K562 (cell line): ENCODE measurements around the gene FAAH. TPM values are rescaled to one million over a fixed set of nuclear protein-coding genes. Genes with fewer than 3 reads are reported as not detected.
A peak's percentile ranks its signal among the peaks of the same experiment; 100 is the strongest.

Experiments used
- BCOR ChIP-seq: fragments of 450-650 bp; IDR thresholded peaks from 2 replicates; pipeline ENCODE4 v1.6.1; 2016
- CTBP1 ChIP-seq: fragments of 450-650 bp; IDR thresholded peaks from 2 replicates; pipeline ENCODE4 v1.6.1; 2016; ENCODE audit warnings: borderline replicate concordance
- ESRRB ChIP-seq: fragments of 250-450 bp; sonication (Bioruptor Pico); IDR thresholded peaks from 2 replicates; pipeline ENCODE4 v1.5.0; 2020; ENCODE audit warnings: mild to moderate bottlenecking, moderate library complexity, borderline replicate concordance
- FOS ChIP-seq: IDR thresholded peaks from 3 replicates; pipeline ENCODE4 v1.6.1; 2011; ENCODE audit not compliant: insufficient read length; ENCODE audit errors: extremely low read depth
- HMG20A ChIP-seq: fragments of 450-650 bp; formaldehyde crosslinking; conservative IDR thresholded peaks from 2 replicates; pipeline ENCODE4 v1.4.0; 2020; ENCODE audit warnings: mild to moderate bottlenecking, mixed read lengths
- JUN ChIP-seq, 2 experiments: sonication (generic) in 1 of 2; formaldehyde crosslinking in 1 of 2; IDR thresholded peaks; 2 replicates each; pipeline versions ENCODE4 v1.6.1 to v1.8.0; 2012 to 2022; ENCODE audit warnings: borderline replicate concordance in 2 of 2, mild to moderate bottlenecking in 2 of 2, improper control_type of control experiment in 1 of 2, low read depth in 1 of 2, low read length in 1 of 2, missing genetic modification reagents in 1 of 2
- KLF10 ChIP-seq: fragments of 250-450 bp; sonication (Bioruptor Pico); IDR thresholded peaks from 2 replicates; pipeline ENCODE4 v1.6.1; 2021; ENCODE audit warnings: matching md5 sums
- LARP7 ChIP-seq: fragments of 450-650 bp; IDR thresholded peaks from 2 replicates; pipeline ENCODE4 v1.6.1; 2016
- SMAD4 ChIP-seq: fragments of 250-450 bp; sonication (Bioruptor Pico); conservative IDR thresholded peaks from 2 replicates; pipeline ENCODE4 v1.8.0; 2021; ENCODE audit warnings: inconsistent platforms, mild to moderate bottlenecking, moderate library complexity
- SMARCA5 ChIP-seq: fragments of 450-650 bp; IDR thresholded peaks from 2 replicates; pipeline ENCODE4 v1.6.1; 2016
- SRSF3 ChIP-seq: fragments of 200-400 bp; formaldehyde crosslinking; IDR thresholded peaks from 2 replicates; pipeline ENCODE4 v1.6.1; 2016; ENCODE audit warnings: mild to moderate bottlenecking, low read length, moderate library complexity; ENCODE audit not compliant: insufficient read depth
- TAL1 ChIP-seq: fragments of 450-650 bp; IDR thresholded peaks from 2 replicates; pipeline ENCODE4 v1.6.1; 2016; ENCODE audit warnings: mild to moderate bottlenecking
- TCF3 ChIP-seq: sonication (generic); formaldehyde crosslinking; IDR thresholded peaks from 2 replicates; pipeline ENCODE4 v1.4.0; 2020; ENCODE audit warnings: mild to moderate bottlenecking, missing genetic modification reagents
- TEAD4 ChIP-seq, 2 experiments: sonication (generic) in 1 of 2; formaldehyde crosslinking in 1 of 2; IDR thresholded peaks; 2 replicates each; pipeline versions ENCODE4 v1.6.1 to v1.8.0; 2012 to 2022; ENCODE audit warnings: borderline replicate concordance in 1 of 2, inconsistent platforms in 1 of 2, low read length in 1 of 2, mild to moderate bottlenecking in 1 of 2, missing genetic modification reagents in 1 of 2
- THRA ChIP-seq: fragments of 450-650 bp; IDR thresholded peaks from 2 replicates; pipeline ENCODE4 v1.6.1; 2017; ENCODE audit warnings: mild to moderate bottlenecking, moderate library complexity
- TRIM28 ChIP-seq: fragments of 450-650 bp; IDR thresholded peaks from 2 replicates; pipeline ENCODE4 v1.6.1; 2017
- ZNF384 ChIP-seq: IDR thresholded peaks from 2 replicates; pipeline ENCODE4 v1.6.1; 2012; ENCODE audit warnings: low read depth, low read length, improper control_type of control experiment
- ZNF398 ChIP-seq: fragments of 250-450 bp; sonication (Bioruptor Pico); IDR thresholded peaks from 2 replicates; pipeline ENCODE4 v1.8.0; 2021; ENCODE audit warnings: moderate library complexity, mild to moderate bottlenecking, inconsistent platforms
- ZNF511 ChIP-seq: sonication (generic); formaldehyde crosslinking; IDR thresholded peaks from 2 replicates; pipeline ENCODE4 v1.8.0; 2022; ENCODE audit warnings: mild to moderate bottlenecking, missing genetic modification reagents
- ZNF639 ChIP-seq, 2 experiments: fragments of 200-800 bp in 1 of 2; sonication (Bioruptor generic) in 1 of 2; sonication (generic) in 1 of 2; formaldehyde crosslinking in 1 of 2; IDR thresholded peaks in 1 of 2; conservative IDR thresholded peaks in 1 of 2; 2 replicates each; pipeline versions ENCODE4 v1.5.0 to v1.6.1; 2016 to 2020; ENCODE audit warnings: missing compliant biosample characterization in 1 of 2, missing genetic modification characterization in 1 of 2, missing genetic modification reagents in 1 of 2
- polyA plus RNA-seq, 8 experiments: library from polyadenylated mRNA; depleted of rRNA in 4 of 8; stranded (reverse) in 5 of 8; unstranded in 3 of 8; fragments of >200 nt; fragmentation: Nextera tagmentation in 2 of 8; fragmentation: Illumina TruSeq in 1 of 8; extraction: Ambion mirVana in 2 of 8; extraction: Trizol in 1 of 8; gene quantifications; 2 replicates each; pipeline versions ENCODE4 v1.2.1 to v1.2.3, GENCODE V29; 2011 to 2014; ENCODE audit warnings: inconsistent platforms in 1 of 8, missing spikeins in 1 of 8
- total RNA-seq, 7 experiments: library from RNA; depleted of rRNA in 6 of 7; stranded (reverse); fragments of >200 nt in 6 of 7; fragmentation: Illumina TruSeq in 2 of 7; extraction: Trizol in 2 of 7; gene quantifications; 2 replicates each; pipeline versions ENCODE4 v1.2.1 to v1.2.3, GENCODE V29; 2011 to 2021; ENCODE audit warnings: low replicate concordance in 1 of 7

FAAH gene
- total and polyA plus RNA-seq, 9 of the 15 experiments (the other 6 are each of a cell fraction or from before 2014, with no cell fraction given): 0.06 to 1.1 (median 0.32) TPM

- TF ChIP-seq ZNF398 (CRISPR knock-in tag) (no peak), THRA (no peak), JUN (IDR thresholded peaks at IDR 0.05; ENCODE audit: borderline replicate concordance, low read depth, low read length) (peak; percentile 42; the same call in 1 of the 2 replicates), JUN (CRISPR knock-in tag; IDR thresholded peaks at IDR 0.05; ENCODE audit: borderline replicate concordance) (no peak), FOS (no peak), LARP7 (no peak), SMARCA5 (0 out of 2 replicates have a peak, but pooled peaks have one; percentile 23), BCOR (peak; percentile 19; the same call in 1 of the 2 replicates), HMG20A (CRISPR knock-in tag) (no peak), ZNF639 (CRISPR knock-in tag; conservative IDR thresholded peaks at IDR 0.05 in 1 of 2, IDR thresholded peaks at IDR 0.05 in 1 of 2) (0 out of 4 replicates have a peak, but pooled peaks of 1 of the 2 experiments have one; percentile 19), TCF3 (CRISPR knock-in tag) (peak; percentile 66), TAL1 (peak; percentile 51; the same call in 1 of the 2 replicates), ZNF384 (no peak), CTBP1 (no peak; the same call in 1 of the 2 replicates), SRSF3 (no peak), ESRRB (CRISPR knock-in tag) (no peak), TRIM28 (no peak), KLF10 (CRISPR knock-in tag) (no peak), TEAD4 (IDR thresholded peaks at IDR 0.05; ENCODE audit: low read length) (peak; percentile 24; the same call in 1 of the 2 replicates), TEAD4 (CRISPR knock-in tag; IDR thresholded peaks at IDR 0.05; ENCODE audit: borderline replicate concordance) (no peak), SMAD4 (CRISPR knock-in tag) (peak; percentile 57; the same call in 1 of the 2 replicates), ZNF511 (CRISPR knock-in tag) (no peak)
Observed at GRCh38 chr1:46449223-46450159, 55.4 kb downstream of the FAAH start (continued).
